Measurements from ENCODE around the gene ANKRD36C. TPM values are rescaled to one million over a fixed set of nuclear protein-coding genes. Genes with fewer than 3 reads are reported as not detected.
"Not testable (repeated sequence)": the region's sequence is repeated elsewhere in the genome, so short reads cannot be mapped to it uniquely, and the experiment has no call there.

Gene ANKRD36C
- total RNA-seq, 1 donor from 2014 or later, result 9.6 TPM

DNA sequence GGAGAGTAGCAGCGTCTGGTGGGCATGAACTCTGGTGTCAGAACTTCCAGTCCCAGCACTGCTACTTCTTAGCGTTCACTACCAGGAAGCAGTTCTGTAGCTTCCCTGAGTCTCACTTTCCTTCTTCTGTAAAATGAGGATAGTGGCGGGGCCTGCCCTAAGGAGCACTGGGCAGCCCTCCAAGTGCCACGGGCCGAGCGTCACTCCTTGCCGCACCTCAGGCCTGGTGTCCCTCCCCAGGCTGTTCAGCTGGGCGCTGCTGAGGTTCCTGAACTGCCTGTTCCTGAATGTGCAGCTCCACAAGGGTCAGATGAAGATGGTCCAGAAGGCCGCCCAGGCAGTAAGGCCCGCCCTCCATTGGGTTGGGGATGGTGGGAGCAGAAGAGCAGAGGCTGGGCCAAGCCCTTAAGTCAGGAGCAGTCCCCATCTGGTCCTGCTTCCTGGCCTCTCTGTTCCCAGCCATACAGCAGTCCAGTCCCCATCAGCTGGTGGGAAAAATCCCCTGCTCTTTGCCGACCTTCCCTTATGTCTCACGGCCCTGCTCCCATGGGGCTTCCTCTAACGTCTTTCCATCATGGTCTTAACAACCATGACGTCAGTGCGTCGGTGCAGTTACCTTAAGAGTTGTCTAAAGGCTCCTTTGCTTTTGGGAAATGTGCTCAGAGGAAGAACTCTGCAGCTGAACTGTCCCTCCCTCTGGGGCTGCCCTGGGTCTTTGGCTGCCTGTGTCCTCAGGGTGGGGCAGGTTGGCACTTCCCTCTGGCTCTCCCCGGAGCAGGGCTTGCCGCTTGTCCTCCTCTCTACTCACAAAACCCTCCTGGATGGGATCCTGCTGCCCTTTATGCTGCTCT is 195.2 kb downstream of the ANKRD36C start:
- not testable (repeated sequence) for ATAC-seq

DNA sequence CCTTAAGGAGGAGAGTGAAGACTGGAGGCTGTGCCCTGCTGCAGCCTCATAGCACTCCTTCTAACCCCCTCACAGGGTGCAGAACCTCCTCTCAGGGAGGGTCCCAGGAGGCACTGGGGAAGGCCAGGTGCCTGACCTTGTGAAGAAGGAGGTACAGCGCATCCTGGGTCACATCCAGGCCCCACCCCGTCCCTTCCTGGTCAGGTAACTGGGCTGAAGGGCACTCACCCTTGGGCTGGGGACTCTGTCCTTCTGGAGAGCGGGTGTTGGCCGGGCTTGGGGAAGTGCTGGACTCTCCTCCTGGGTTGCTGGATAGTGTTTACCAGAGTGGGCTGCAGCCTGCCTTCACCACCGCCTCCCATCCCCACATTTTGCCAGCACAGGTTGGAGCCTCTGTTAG is 197.7 kb downstream of the ANKRD36C start:
- not testable (repeated sequence) for ATAC-seq

DNA sequence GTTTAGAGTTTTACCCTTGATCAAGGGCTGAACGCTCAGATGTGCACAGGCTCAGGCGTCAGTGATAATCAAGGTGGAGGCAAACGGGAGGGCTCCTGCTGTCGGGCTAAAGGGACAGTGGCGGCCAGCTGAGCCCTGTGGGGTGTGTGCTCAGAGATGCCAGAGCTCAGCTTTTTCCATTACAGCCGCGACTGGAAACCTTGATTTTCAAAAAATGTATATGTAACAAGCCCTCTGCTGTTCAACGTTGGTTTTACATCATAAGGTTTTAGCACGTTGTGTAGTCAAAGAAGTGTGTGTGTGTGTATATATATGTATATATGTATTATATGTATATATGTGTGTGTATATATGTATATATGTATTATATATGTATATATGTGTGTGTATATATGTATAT is 201.4 kb downstream of the ANKRD36C start:
- not testable (repeated sequence) for ATAC-seq

DNA sequence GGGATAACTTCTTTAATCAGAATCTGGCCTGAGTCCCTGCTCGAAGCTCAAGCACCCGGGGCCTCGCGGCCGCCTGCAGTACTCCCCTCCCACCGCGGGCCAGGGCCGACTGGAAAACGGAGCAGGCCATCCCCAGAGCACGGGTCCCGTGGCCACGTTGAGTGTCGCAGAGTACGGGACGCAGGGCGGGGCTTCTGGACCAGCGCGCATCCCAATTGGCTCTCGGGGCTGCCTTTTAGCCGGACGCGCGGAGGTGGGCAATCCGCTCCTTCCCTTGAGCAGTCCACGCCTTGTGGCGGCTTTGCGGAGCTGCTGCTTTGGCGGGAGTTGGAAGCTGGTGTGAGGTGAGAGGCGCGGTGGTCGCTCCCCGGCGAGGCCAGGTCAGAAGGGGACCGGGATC is 202.2 kb downstream of the ANKRD36C start:
- ATAC-seq, result not testable (repeated sequence)

DNA sequence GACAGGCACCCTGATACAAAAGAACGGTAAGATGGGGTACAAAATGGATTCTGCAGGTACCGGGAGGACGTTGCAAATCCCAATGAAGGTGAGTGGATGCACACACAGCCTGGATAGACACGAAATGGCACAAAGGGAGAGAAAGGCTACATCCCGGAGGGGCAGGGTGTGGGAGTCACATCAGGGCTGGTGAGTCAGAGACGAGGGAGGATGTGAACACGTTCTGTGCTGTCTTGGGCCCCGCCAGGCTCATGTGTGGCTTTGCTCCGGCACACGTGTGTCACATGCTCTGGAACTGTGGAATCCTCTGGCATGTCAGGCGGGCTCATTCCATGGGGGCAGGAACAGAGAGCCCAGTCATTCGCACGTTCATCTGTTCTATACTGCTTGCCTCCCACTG is 203.0 kb downstream of the ANKRD36C start:
- peak; percentile 26 for ATAC-seq

Other genes starting within 250 kb of the ANKRD36C start
- 0.44 TPM for gene GPAT2, start 43.1 kb upstream of the ANKRD36C start, total RNA-seq
- not detected for gene ADRA2B, start 124.7 kb upstream of the ANKRD36C start, total RNA-seq
- gene ASTL, start 146.7 kb upstream of the ANKRD36C start, total RNA-seq, result 0.28 TPM
- gene DUSP2, start 153.6 kb upstream of the ANKRD36C start, total RNA-seq, result 1.8 TPM
- 66.1 TPM for gene STARD7, start 217.0 kb upstream of the ANKRD36C start, total RNA-seq